ENCODE results near the gene TAS2R1.

DNA sequence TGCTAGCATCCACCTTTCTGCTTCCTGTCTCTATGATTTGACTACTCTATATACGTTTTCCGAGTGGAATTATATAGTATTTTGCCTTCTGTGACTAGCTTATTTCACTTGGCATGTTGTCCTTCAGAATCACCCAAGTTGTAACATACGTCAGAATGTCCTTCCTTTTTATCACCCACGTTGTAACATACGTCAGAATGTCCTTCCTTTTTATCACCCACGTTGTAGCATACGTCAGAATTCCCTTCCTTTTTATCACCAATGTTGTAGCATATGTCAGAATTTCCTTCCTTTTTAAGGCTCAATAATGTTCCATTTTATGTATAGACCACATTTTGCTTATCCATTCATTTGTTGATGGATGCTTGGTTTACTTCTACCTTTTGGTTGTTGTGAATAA, 22.9 kb upstream of the TAS2R1 start:
- TF ChIP-seq, protein P1, sequence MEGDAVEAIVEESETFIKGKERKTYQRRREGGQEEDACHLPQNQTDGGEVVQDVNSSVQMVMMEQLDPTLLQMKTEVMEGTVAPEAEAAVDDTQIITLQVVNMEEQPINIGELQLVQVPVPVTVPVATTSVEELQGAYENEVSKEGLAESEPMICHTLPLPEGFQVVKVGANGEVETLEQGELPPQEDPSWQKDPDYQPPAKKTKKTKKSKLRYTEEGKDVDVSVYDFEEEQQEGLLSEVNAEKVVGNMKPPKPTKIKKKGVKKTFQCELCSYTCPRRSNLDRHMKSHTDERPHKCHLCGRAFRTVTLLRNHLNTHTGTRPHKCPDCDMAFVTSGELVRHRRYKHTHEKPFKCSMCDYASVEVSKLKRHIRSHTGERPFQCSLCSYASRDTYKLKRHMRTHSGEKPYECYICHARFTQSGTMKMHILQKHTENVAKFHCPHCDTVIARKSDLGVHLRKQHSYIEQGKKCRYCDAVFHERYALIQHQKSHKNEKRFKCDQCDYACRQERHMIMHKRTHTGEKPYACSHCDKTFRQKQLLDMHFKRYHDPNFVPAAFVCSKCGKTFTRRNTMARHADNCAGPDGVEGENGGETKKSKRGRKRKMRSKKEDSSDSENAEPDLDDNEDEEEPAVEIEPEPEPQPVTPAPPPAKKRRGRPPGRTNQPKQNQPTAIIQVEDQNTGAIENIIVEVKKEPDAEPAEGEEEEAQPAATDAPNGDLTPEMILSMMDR (IDR thresholded peaks at IDR 0.05), result no peak
- TF ChIP-seq EP300 (IDR thresholded peaks at IDR 0.05; ENCODE audit: low read depth), result no peak
